Trophoblast cell (in vitro differentiated cells and primary cell): ENCODE data around the gene KCNC3.

Experiments
- DNase-seq, 2 donors: peaks; one replicate each; pipeline ENCODE4 v3.0.0-alpha.2; 2016
- H2AFZ ChIP-seq: 2 replicates; pipeline ENCODE4 v1.6.1; 2013; ENCODE audit warnings: low read length, moderate library complexity, mild to moderate bottlenecking; ENCODE audit not compliant: insufficient read depth, poor library complexity
- H2AK5ac ChIP-seq: 2 replicates; pipeline ENCODE4 v1.6.1; 2013; ENCODE audit warnings: mild to moderate bottlenecking, low read length
- H2BK120ac ChIP-seq: 2 replicates; pipeline ENCODE4 v1.6.1; 2013; ENCODE audit warnings: low read length, mild to moderate bottlenecking, moderate library complexity; ENCODE audit not compliant: insufficient read depth, poor library complexity
- H2BK12ac ChIP-seq: 2 replicates; pipeline ENCODE4 v1.6.1; 2013; ENCODE audit warnings: mild to moderate bottlenecking, low read length, moderate library complexity
- H2BK5ac ChIP-seq: 2 replicates; pipeline ENCODE4 v1.6.1; 2013; ENCODE audit warnings: low read length, low read depth, moderate library complexity, mild to moderate bottlenecking; ENCODE audit not compliant: poor library complexity
- H3K14ac ChIP-seq: 2 replicates; pipeline ENCODE4 v1.6.1; 2013; ENCODE audit warnings: mild to moderate bottlenecking, low read length
- H3K18ac ChIP-seq: 2 replicates; pipeline ENCODE4 v1.6.1; 2013; ENCODE audit warnings: mild to moderate bottlenecking, low read length
- H3K23ac ChIP-seq: 2 replicates; pipeline ENCODE4 v1.6.1; 2013; ENCODE audit warnings: low read length
- H3K27ac ChIP-seq: 2 replicates; pipeline ENCODE4 v1.5.1; 2013; ENCODE audit warnings: low read depth, mild to moderate bottlenecking, inconsistent platforms, low read length, moderate library complexity
- H3K27me3 ChIP-seq: 2 replicates; pipeline ENCODE4 v1.6.1; 2013; ENCODE audit warnings: inconsistent platforms, mild to moderate bottlenecking, low read length, moderate library complexity; ENCODE audit not compliant: insufficient read depth
- H3K36me3 ChIP-seq, 2 experiments: 1 replicate in 1 of 2; 2 replicates in 1 of 2; pipeline ENCODE4 v1.6.1; 2013; ENCODE audit warnings: low read length in 2 of 2, mild to moderate bottlenecking in 2 of 2, moderate library complexity in 1 of 2; ENCODE audit not compliant: insufficient read depth in 2 of 2, control insufficient read depth in 1 of 2
- H3K4ac ChIP-seq: 2 replicates; pipeline ENCODE4 v1.6.1; 2013; ENCODE audit warnings: low read depth, mild to moderate bottlenecking, low read length, moderate library complexity
- H3K4me1 ChIP-seq, 2 experiments: 1 replicate in 1 of 2; 2 replicates in 1 of 2; pipeline ENCODE4 v1.6.1; 2013; ENCODE audit warnings: low read length in 2 of 2, mild to moderate bottlenecking in 2 of 2, moderate library complexity in 1 of 2; ENCODE audit not compliant: insufficient read depth in 2 of 2, control insufficient read depth in 1 of 2
- H3K4me2 ChIP-seq: 2 replicates; pipeline ENCODE4 v1.6.1; 2013; ENCODE audit warnings: inconsistent platforms, mild to moderate bottlenecking, low read length, moderate library complexity
- H3K4me3 ChIP-seq: 2 replicates; pipeline ENCODE4 v1.5.1; 2013; ENCODE audit warnings: mild to moderate bottlenecking, low read depth, low read length, inconsistent platforms
- H3K79me1 ChIP-seq: one replicate; pipeline ENCODE4 v1.6.1; 2013; ENCODE audit warnings: low read length
- H3K79me2 ChIP-seq: 2 replicates; pipeline ENCODE4 v1.6.1; 2013; ENCODE audit warnings: low read length, mild to moderate bottlenecking; ENCODE audit not compliant: control insufficient read depth, insufficient read depth, poor library complexity
- H3K9ac ChIP-seq: 2 replicates; pipeline ENCODE4 v1.6.1; 2013; ENCODE audit warnings: mild to moderate bottlenecking, low read length
- H3K9me3 ChIP-seq: 2 replicates; pipeline ENCODE4 v1.6.1; 2013; ENCODE audit warnings: low read depth, mild to moderate bottlenecking, control low read depth, inconsistent platforms, low read length; ENCODE audit not compliant: insufficient read depth
- H4K12ac ChIP-seq: 2 replicates; pipeline ENCODE4 v1.6.1; 2013; ENCODE audit warnings: low read depth, mild to moderate bottlenecking, low read length, moderate library complexity
- H4K8ac ChIP-seq: 2 replicates; pipeline ENCODE4 v1.6.1; 2013; ENCODE audit warnings: low read depth, mild to moderate bottlenecking, low read length, moderate library complexity
- H4K91ac ChIP-seq: one replicate; pipeline ENCODE4 v1.6.1; 2013; ENCODE audit warnings: low read depth, mild to moderate bottlenecking, low read length, moderate library complexity
- WGBS: extraction: QIAGEN DNeasy Blood & Tissue Kit; methylation state at CpG from one replicate; pipeline ENCODE4 v1.1.7; 2013; ENCODE audit warnings: missing lambda C conversion rate; ENCODE audit not compliant: insufficient read length, insufficient coverage; ENCODE audit errors: extremely low coverage; 5-methylcytosine and 5-hydroxymethylcytosine counted together

Gene KCNC3

GRCh38 chr19:50273821-50274220, 55.4 kb downstream of the KCNC3 start:
- H3K79me2 ChIP-seq = peaks cover 2% of the 10 kb centered on the region
- no peak overlapping the region for H4K91ac ChIP-seq
- H2BK120ac ChIP-seq = no peak overlapping the region
- peaks cover 2 to 12% of the 10 kb centered on the region in 2 experiments for H3K36me3 ChIP-seq
- H3K9ac ChIP-seq = no peak overlapping the region
- H3K23ac ChIP-seq = no peak overlapping the region
- DNase-seq = no peak
- H4K8ac ChIP-seq = no peak overlapping the region
- H3K4me3 ChIP-seq = no peak overlapping the region
- WGBS = no CpG with 5 or more reads among the region's 7 CpGs
- no peak overlapping the region for H2AFZ ChIP-seq
- no peaks in the 10 kb centered on the region for H3K79me1 ChIP-seq
- H3K4me1 ChIP-seq = no peaks in the 10 kb centered on the region
- H2BK5ac ChIP-seq = no peak overlapping the region
- no peak overlapping the region for H2BK12ac ChIP-seq
- H3K9me3 ChIP-seq = peaks cover 2% of the 10 kb centered on the region
- no peak overlapping the region for H3K4ac ChIP-seq
- H3K14ac ChIP-seq = no peak overlapping the region
- no peak overlapping the region for H3K27ac ChIP-seq
- H3K27me3 ChIP-seq = no peaks in the 10 kb centered on the region
- no peak overlapping the region for H4K12ac ChIP-seq
- H2AK5ac ChIP-seq = no peak overlapping the region
- H3K18ac ChIP-seq = no peak overlapping the region
- H3K4me2 ChIP-seq = no peak overlapping the region

- H3K23ac ChIP-seq = no peak overlapping the region
- no peak for DNase-seq
- no peak overlapping the region for H2BK5ac ChIP-seq
- no peaks in the 10 kb centered on the region for H3K4me1 ChIP-seq
- no peak overlapping the region for H3K27ac ChIP-seq
- no peaks in the 10 kb centered on the region for H3K79me2 ChIP-seq
- no peak overlapping the region for H3K4me3 ChIP-seq
- H3K27me3 ChIP-seq = no peaks in the 10 kb centered on the region
- no peak overlapping the region for H2BK12ac ChIP-seq
- no peak overlapping the region for H2AFZ ChIP-seq
- no peaks in the 10 kb centered on the region for H3K79me1 ChIP-seq
- H2AK5ac ChIP-seq = no peak overlapping the region
- H4K8ac ChIP-seq = no peak overlapping the region
- no CpG with 5 or more reads among the region's 14 CpGs for WGBS
- H3K9ac ChIP-seq = no peak overlapping the region
- H3K9me3 ChIP-seq = peaks cover 7% of the 10 kb centered on the region
- H3K18ac ChIP-seq = no peak overlapping the region
- no peak overlapping the region for H4K91ac ChIP-seq
- no peak overlapping the region for H3K4me2 ChIP-seq
- no peak overlapping the region for H3K14ac ChIP-seq
- no peak overlapping the region for H4K12ac ChIP-seq
- H2BK120ac ChIP-seq = no peak overlapping the region
- peaks cover 6 to 19% of the 10 kb centered on the region in 2 experiments for H3K36me3 ChIP-seq
- H3K4ac ChIP-seq = no peak overlapping the region
Observed at GRCh38 chr19:50272263-50272897, 56.8 kb downstream of the KCNC3 start.

- H3K9ac ChIP-seq = no peak overlapping the region
- H3K4me2 ChIP-seq = no peak overlapping the region
- no peak overlapping the region for H3K4ac ChIP-seq
- no peak overlapping the region for H2BK5ac ChIP-seq
- no peak overlapping the region for H2AFZ ChIP-seq
- no peaks in the 10 kb centered on the region for H3K27me3 ChIP-seq
- H3K18ac ChIP-seq = no peak overlapping the region
- no peak for DNase-seq
- no peak overlapping the region for H3K27ac ChIP-seq
- H3K79me2 ChIP-seq = no peaks in the 10 kb centered on the region
- H3K79me1 ChIP-seq = no peaks in the 10 kb centered on the region
- peaks cover 4 to 14% of the 10 kb centered on the region in 2 experiments for H3K36me3 ChIP-seq
- H3K4me3 ChIP-seq = peak overlapping the region; percentile 34
- H3K23ac ChIP-seq = no peak overlapping the region
- H3K14ac ChIP-seq = no peak overlapping the region
- H2BK120ac ChIP-seq = no peak overlapping the region
- no peak overlapping the region for H2BK12ac ChIP-seq
- H4K12ac ChIP-seq = no peak overlapping the region
- H3K4me1 ChIP-seq = no peaks in the 10 kb centered on the region
- H3K9me3 ChIP-seq = peaks cover 5% of the 10 kb centered on the region
- H4K8ac ChIP-seq = no peak overlapping the region
- no peak overlapping the region for H2AK5ac ChIP-seq
- WGBS = no CpG with 5 or more reads among the region's 2 CpGs
- no peak overlapping the region for H4K91ac ChIP-seq
Observed at GRCh38 chr19:50269653-50270052, 59.5 kb downstream of the KCNC3 start.

GRCh38 chr19:50268501-50268900, 60.7 kb downstream of the KCNC3 start:
- WGBS = no CpG with 5 or more reads among the region's 5 CpGs
- H2BK120ac ChIP-seq = no peak overlapping the region

More at GRCh38 chr19:50268501-50268900, 60.7 kb downstream of the KCNC3 start:
- Histone ChIP-seq H3K4me2 (no peak overlapping the region), H4K8ac (no peak overlapping the region), H2BK5ac (no peak overlapping the region), H3K23ac (no peak overlapping the region), H3K18ac (no peak overlapping the region), H3K36me3 (peaks cover 4 to 14% of the 10 kb centered on the region in 2 experiments), H2BK12ac (no peak overlapping the region), H3K27ac (no peak overlapping the region), H3K27me3 (no peaks in the 10 kb centered on the region), H4K91ac (no peak overlapping the region), H2AFZ (no peak overlapping the region), H3K14ac (no peak overlapping the region), H2AK5ac (no peak overlapping the region), H4K12ac (no peak overlapping the region), H3K79me1 (no peaks in the 10 kb centered on the region), H3K4me1 (no peaks in the 10 kb centered on the region), H3K79me2 (no peaks in the 10 kb centered on the region), H3K9ac (no peak overlapping the region), H3K9me3 (peaks cover 5% of the 10 kb centered on the region), H3K4ac (no peak overlapping the region), H3K4me3 (no peak overlapping the region)
- DNase-seq = no peak
